ENCODE measurements around the gene STMP1. TPM values are rescaled to one million over a fixed set of nuclear protein-coding genes. Genes with fewer than 3 reads are reported as not detected.
A peak's percentile ranks its signal among the peaks of the same experiment; 100 is the strongest.

Gene STMP1
- 18.8 and 21.5 TPM in 2 replicates for total RNA-seq

GRCh38 chr7:135662373-135663114 is at the start of gene STMP1:
STMP1 (plus strand) TSS chr7:135662514.
- H3K9me3 ChIP-seq (ENCODE audit: low read depth, low read length), result no peaks in the 10 kb centered on the region
- H3K79me2 ChIP-seq (ENCODE audit: insufficient read depth, low read length), result peaks cover 40% of the 10 kb centered on the region
- peak within 1 kb of the TSS; percentile 98 for H2AFZ ChIP-seq (ENCODE audit: low read length)
- TF ChIP-seq CTCF (IDR thresholded peaks at IDR 0.05; ENCODE audit: extremely low read depth, low read depth, low read length), result peak; percentile 58
- peak; percentile 95 for DNase-seq (ENCODE audit: insufficient read length, low spot score, missing footprints)
- H3K27me3 ChIP-seq (ENCODE audit: insufficient read depth, low read length), result no peaks in the 10 kb centered on the region
- no peaks in the 10 kb centered on the region for H3K36me3 ChIP-seq (ENCODE audit: insufficient read depth, low read length)
- H4K20me1 ChIP-seq (ENCODE audit: insufficient read depth, low read length), result peaks cover 5% of the 10 kb centered on the region
- H3K4me2 ChIP-seq (ENCODE audit: insufficient read depth, low read length), result peak within 1 kb of the TSS; percentile 95
- H3K4me1 ChIP-seq (ENCODE audit: insufficient read depth, low read length), result peaks cover 33% of the 10 kb centered on the region
- peak within 1 kb of the TSS; percentile 97 for H3K4me3 ChIP-seq (ENCODE audit: insufficient read depth, low read length)
- H3K27ac ChIP-seq (ENCODE audit: low read depth, low read length), result peak within 1 kb of the TSS; percentile 100

DNA sequence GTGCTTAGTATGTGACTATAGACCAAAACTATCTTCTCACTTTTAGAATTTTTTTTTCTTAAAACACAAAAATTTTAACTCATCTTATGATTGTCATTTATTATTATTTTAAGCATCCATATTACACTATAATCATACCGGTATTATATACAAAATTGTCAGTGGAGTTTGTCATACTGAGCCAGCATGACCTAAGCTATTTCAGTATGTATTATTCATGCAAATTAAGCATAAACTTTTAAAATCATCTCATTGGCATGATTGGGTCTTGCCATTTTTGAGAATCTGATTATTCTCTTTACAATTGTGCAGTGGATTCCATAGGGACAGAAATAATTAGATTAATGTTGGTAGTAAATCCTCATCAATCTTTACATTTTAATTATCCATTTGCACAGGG is 46.2 kb upstream of the STMP1 start:
- H4K20me1 ChIP-seq (ENCODE audit: insufficient read depth, low read length), result no peaks in the 10 kb centered on the region
- peaks cover 33% of the 10 kb centered on the region for H3K36me3 ChIP-seq (ENCODE audit: insufficient read depth, low read length)
- no peak overlapping the region for H3K27ac ChIP-seq (ENCODE audit: low read depth, low read length)
- no peaks in the 10 kb centered on the region for H3K9me3 ChIP-seq (ENCODE audit: low read depth, low read length)
- peak; percentile 58 for DNase-seq (ENCODE audit: insufficient read length, low spot score, missing footprints)
- H3K79me2 ChIP-seq (ENCODE audit: insufficient read depth, low read length), result no peaks in the 10 kb centered on the region
- H3K4me3 ChIP-seq (ENCODE audit: insufficient read depth, low read length), result no peak overlapping the region
- H3K4me2 ChIP-seq (ENCODE audit: insufficient read depth, low read length), result no peak overlapping the region
- peaks cover 11% of the 10 kb centered on the region for H3K4me1 ChIP-seq (ENCODE audit: insufficient read depth, low read length)
- TF ChIP-seq CTCF (IDR thresholded peaks at IDR 0.05; ENCODE audit: extremely low read depth, low read depth, low read length), result no peak
- no peaks in the 10 kb centered on the region for H3K27me3 ChIP-seq (ENCODE audit: insufficient read depth, low read length)
- H2AFZ ChIP-seq (ENCODE audit: low read length), result no peak overlapping the region

DNA sequence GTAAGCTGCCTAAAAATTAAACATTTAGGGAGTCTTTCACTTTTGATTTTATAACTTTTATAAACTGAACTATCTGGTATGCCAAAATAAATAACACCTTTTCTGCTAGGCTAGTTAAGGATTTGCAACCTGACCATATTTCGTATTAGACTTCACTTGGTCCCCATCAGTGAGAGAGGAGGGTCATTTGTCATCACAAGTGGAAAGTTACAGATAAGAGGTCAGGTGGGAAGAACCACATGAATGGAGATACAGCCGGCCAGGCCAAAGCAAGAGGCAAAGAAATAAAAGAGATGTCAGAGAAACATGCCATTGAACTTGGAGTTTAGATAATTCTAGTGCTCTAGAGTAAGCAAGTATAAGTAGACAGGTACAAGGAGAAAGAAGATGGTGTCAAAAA is 44.5 kb upstream of the STMP1 start:
- Histone ChIP-seq H2AFZ (ENCODE audit: low read length) (no peak overlapping the region), H4K20me1 (ENCODE audit: insufficient read depth, low read length) (no peaks in the 10 kb centered on the region), H3K4me1 (ENCODE audit: insufficient read depth, low read length) (peaks cover 14% of the 10 kb centered on the region), H3K79me2 (ENCODE audit: insufficient read depth, low read length) (no peaks in the 10 kb centered on the region), H3K9me3 (ENCODE audit: low read depth, low read length) (no peaks in the 10 kb centered on the region), H3K27me3 (ENCODE audit: insufficient read depth, low read length) (no peaks in the 10 kb centered on the region), H3K36me3 (ENCODE audit: insufficient read depth, low read length) (peaks cover 36% of the 10 kb centered on the region), H3K27ac (ENCODE audit: low read depth, low read length) (no peak overlapping the region), H3K4me3 (ENCODE audit: insufficient read depth, low read length) (no peak overlapping the region), H3K4me2 (ENCODE audit: insufficient read depth, low read length) (no peak overlapping the region)
- no peak for DNase-seq (ENCODE audit: insufficient read length, low spot score, missing footprints)
- no peak for TF ChIP-seq CTCF (IDR thresholded peaks at IDR 0.05; ENCODE audit: extremely low read depth, low read depth, low read length)

DNA sequence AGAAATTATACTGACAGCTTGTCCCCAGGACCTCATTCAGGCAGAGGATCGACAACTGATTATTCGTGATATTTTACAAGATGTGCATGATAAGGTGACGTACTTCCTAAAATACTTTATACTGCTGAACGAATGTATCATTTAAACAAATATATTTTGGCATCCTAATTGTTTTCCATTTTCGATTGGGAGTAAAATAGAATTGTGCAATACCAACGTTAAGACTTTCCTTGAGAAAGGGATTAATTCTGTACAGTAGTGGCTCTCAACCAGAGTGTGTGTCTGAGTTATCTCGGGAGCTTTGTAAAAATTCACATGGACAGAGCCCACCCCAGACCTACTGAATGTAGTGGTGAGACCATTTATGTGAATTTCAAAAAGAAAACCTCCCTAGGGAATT is 43.8 kb upstream of the STMP1 start:
- Histone ChIP-seq H2AFZ (ENCODE audit: low read length) (no peak overlapping the region), H3K4me1 (ENCODE audit: insufficient read depth, low read length) (peaks cover 14% of the 10 kb centered on the region), H3K4me2 (ENCODE audit: insufficient read depth, low read length) (no peak overlapping the region), H3K9me3 (ENCODE audit: low read depth, low read length) (no peaks in the 10 kb centered on the region), H3K36me3 (ENCODE audit: insufficient read depth, low read length) (peaks cover 37% of the 10 kb centered on the region), H3K4me3 (ENCODE audit: insufficient read depth, low read length) (no peak overlapping the region), H3K79me2 (ENCODE audit: insufficient read depth, low read length) (no peaks in the 10 kb centered on the region), H3K27me3 (ENCODE audit: insufficient read depth, low read length) (no peaks in the 10 kb centered on the region), H3K27ac (ENCODE audit: low read depth, low read length) (no peak overlapping the region), H4K20me1 (ENCODE audit: insufficient read depth, low read length) (no peaks in the 10 kb centered on the region)
- no peak for DNase-seq (ENCODE audit: insufficient read length, low spot score, missing footprints)
- TF ChIP-seq CTCF (IDR thresholded peaks at IDR 0.05; ENCODE audit: extremely low read depth, low read depth, low read length), result no peak

Data from osteoblast (primary cell).